GM19193 (cell line): ENCODE measurements around the gene CCDC102B.

ENCODE experiments used
- POLR2A ChIP-seq: IDR thresholded peaks from 4 replicates; pipeline ENCODE4 v1.6.1; 2011; ENCODE audit not compliant: insufficient read depth, insufficient read length; ENCODE audit errors: extremely low read depth

The CCDC102B gene

DNA sequence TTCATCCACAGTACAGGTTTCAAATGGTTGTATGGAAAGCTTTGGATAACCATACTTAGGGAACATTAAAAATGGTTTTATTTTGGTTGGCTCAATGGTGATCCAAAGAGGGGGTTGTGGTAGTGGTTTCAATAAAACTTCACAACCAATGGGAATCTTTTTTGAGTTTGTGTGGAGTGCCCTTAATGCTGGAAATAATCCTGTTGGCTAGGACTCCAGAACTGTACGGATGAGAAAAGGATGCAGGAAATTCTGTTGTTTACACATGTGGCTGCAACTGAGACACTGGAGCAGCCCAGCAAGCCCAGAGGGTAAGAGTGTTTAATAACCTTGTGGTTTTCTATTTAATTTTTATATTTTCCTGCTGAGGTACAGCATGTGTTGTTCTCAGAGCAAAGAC, at the start of gene CCDC102B:
TSS of gene CCDC102B (plus strand) at position 210 of the 400 bp plus-strand sequence. CDS start 38,684 bp downstream, outside the sequence.
- TF ChIP-seq POLR2A = no peak

DNA sequence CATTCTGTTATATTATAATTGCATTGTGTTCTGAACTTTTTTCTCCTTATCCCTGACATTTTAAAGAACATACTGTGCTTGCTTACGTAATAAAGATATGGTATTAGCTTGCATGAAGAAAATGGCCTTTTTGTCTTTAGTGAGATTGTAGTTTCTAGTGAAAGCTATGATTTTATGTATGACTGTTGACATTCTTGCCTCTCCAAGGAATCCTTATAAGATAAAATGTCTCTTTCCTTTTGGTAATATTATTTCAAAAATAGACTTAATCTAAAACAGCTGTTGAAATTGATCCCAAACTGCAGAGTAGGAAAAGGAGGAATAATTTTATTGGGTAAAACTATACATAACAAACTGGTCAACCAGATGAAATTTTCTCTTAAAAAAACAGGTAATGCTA, 40.8 kb upstream of the CCDC102B start:
- no peak for TF ChIP-seq POLR2A

DNA sequence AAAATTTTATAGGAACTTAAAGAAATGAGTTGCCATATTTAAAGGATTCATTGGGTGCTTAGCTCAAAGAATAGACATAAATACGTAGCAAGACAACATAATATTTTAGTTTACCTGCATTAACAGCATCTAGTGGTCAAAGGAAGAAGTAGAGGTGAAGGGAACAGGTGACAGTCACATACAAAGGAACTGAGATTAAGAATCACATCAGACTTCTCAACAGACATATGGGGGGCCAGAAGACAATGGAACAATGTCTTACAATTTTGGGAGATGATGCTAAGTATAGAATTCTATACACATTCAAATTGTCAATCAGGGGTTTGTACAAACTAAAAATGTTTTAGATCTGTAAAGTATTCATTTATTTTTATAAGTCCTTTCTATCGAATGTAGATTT, 38.6 kb upstream of the CCDC102B start:
- no peak for TF ChIP-seq POLR2A

DNA sequence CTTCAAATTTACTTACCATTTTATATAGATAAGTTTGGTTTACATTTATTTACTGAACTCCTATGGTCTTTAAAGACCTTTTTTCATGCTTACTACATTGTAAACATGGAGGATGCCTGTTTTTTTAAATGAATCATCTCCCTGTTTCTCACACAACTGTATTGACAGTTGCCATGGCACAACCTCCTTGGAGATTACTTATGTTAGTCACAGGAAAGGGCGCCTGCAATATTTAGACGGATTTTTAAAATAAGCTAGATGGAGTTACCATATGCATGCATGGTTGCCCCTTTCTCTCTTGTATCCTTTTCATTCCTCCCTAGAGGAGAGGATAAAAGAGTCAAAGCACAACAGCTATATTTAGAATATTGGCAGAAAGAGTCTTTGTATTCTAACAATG, 34.8 kb upstream of the CCDC102B start:
- TF ChIP-seq POLR2A = no peak

DNA sequence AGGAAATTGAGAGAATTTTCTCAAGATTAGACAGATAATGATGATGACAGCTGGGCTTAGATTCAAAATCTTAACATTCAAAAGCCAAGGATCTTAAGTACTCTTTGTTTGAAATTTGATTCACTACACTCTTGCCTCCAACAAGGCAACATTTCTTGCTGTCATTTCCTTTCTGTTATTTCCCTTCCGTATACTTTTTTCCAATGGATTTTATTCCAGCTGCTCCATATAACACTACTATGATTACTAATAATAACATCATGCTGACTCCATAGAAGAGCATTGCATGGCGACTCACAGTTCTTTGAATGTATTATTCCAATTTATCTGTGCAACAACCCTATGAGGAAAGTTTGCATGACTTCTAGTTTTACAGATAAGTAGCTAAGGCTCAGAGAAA, 33.9 kb upstream of the CCDC102B start:
- TF ChIP-seq POLR2A = no peak

DNA sequence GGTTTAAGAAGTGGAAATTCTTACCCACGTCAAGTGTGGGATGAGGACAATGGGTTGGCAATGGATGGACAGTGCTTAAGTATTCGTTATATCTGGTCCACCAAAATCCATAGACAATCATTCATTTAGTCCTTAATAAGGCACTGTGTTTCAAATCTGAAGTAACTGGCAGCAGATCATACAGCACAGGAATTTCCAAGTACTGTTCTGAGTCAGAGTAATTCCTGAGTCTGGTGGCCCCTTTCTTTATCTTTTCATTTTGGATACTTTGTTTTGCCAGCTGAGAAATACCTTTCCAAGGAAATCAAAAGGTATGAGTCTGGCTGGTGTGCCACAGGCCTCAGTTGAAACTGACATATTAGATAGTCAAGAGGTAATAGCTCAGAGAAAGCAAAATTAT, 31.4 kb upstream of the CCDC102B start:
- no peak for TF ChIP-seq POLR2A

GRCh38 chr18:68769461-68769860, 28.4 kb upstream of the CCDC102B start:
- TF ChIP-seq POLR2A = no peak

GRCh38 chr18:68772268-68772667, 25.6 kb upstream of the CCDC102B start:
- TF ChIP-seq POLR2A = no peak

DNA sequence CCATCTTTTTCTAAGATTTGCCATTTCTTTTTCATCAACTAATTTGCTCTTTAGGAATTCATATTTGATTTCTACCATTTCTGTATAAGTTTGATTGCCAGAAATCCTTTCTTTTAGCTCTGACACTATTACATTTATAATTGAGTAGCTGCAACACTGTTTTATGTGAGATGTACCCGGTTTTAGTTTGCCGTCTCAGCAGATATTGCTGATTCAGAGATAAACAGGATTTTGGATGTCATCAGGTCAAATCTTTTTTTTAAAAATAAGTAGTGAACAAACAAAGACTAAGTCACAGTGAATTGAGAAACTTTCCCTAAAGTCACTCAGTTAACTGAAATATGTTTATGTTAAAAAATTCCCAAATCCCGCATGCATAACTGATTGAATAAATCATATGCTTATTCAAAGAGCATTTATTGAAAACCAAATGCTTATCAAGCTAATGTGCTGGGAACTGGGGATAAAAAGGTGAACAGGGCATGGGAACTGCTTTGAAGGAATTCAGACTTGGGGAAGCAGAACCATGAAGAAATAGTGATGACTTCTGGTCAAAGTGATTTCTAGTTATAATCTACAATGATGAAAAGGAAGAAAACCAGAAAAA, 19.5 kb upstream of the CCDC102B start:
- no peak for TF ChIP-seq POLR2A

GRCh38 chr18:68779169-68779568, 18.7 kb upstream of the CCDC102B start:
- no peak for TF ChIP-seq POLR2A

DNA sequence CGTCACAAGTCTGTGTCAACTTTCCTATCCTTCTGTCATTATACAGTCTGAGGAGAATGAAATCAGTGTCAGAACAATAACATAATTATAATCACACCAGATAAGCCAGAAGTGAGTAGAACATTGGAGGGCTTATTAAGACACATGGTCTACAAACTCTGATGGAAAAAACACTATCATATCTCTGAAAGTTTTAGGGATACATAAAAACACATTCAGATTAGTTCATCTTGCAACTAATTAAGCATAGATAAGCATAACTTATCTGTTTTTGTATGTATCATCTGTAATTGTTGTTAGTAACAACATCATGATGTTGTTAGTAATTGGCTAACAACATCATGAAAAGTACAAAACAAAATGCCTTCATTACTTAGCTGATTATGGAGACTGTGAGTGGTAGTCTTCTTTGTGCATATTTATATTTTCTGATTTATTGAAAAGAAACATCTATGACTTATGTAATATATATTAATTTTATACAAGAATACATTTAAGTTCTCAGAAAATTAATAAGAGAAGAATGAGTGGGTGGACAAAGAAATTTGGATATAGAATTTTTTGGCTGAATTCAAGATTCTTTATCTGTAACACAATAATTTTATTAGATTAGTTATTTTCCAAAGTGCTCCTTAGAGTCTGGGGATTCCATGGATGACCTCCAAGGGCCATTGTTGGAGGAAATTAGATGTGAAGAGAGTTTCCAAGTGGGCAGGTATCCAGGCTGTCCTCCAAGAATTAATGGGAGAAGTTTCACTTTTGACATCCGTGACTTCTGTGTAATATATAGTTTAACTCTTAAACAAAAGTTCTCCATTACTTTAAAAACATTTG, 16.9 kb upstream of the CCDC102B start:
- TF ChIP-seq POLR2A = no peak

GRCh38 chr18:68783506-68783905, 14.4 kb upstream of the CCDC102B start:
- TF ChIP-seq POLR2A = no peak

DNA sequence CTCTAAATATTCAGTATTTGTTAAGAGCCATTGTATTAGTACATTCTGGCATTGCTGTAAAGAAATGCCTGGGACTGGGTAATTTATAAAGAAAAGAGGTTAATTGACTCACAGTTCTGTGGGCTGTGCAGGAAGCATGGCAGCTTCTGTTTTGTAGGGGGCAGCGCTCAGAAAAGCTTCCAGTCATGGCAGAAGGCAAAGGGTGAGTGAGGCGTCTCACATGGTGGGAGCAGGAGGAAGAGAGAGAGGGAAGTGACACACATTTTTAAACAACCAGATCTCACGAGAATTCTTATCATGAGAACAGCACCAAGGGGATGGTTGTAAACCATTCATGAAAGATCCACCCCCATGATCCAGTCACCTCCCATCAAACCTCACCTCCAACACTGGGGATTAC, 13.8 kb upstream of the CCDC102B start:
- no peak for TF ChIP-seq POLR2A

DNA sequence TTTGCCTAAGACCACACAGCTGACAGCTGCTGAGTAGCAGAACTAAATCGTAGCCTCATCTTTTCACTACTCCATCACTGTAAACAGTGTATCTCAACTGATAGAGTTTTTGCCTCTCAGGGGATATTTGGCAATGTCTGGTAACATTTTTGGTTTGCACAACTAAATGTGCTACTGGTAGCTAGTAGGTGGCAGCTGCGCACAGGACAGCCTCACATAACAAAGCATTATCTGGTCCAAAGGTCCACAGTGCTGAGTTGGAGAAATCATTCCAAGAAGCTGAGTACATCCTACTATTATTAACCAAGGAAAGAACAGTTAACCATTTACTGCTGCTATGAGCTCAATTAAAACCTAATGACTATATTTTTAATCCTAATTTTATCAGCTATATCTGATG, 6.1 kb upstream of the CCDC102B start:
- no peak for TF ChIP-seq POLR2A

GRCh38 chr18:68793951-68794350, 3.9 kb upstream of the CCDC102B start:
- no peak for TF ChIP-seq POLR2A

DNA sequence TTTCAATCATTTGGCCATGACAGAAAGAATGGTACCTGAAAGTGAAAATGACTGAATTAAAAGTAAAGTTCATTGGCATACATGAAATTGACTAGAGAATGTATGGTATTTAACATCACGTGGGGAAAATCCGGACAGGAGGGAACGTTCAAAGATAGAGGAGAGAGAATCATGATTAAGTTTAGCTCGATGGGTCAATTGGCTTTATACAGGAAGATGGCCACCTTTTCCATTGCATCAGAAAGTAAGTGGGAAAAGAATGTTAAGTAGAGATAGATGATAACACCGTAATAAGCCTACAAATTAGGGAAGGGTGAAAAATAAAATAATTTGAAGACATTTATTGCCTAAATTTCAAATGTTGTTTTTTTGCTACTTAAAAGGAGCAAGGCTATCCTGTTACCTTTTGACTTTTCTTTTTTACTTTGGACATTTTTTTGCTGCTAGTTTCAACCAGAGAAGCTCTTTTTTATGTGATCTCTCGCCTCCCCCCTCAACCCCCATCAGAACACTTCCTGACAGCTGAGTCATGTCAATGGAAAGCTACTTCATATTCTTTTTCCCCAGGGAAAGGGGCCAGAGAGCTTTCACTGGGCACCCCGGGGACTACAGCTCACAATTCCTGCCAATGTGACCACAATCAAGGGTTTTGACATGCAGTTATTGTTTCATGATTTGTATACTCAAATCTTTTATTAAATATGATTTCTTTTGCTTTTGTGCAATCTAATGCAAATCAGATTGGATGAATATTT, 767 bp upstream of the CCDC102B start:
- no peak for TF ChIP-seq POLR2A

DNA sequence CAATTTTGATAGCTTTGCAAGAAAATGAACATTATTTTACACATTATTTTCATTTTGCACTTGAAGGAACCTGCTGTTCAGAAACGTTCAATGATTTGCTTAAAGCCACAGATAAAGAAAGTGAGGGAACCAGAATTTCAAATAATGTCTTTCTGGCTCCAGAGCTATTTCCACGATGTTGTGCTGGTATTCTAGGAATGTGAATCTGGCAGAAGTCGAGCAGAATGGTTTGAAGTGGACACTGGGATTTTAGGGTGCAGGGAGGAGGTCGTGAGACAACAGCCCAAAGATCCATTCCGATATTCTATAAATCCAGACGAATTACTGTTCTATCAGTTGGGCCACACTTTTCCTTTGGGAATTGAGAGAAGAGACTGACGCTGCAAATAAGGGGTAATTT, 2.2 kb downstream of the CCDC102B start:
- TF ChIP-seq POLR2A = no peak

DNA sequence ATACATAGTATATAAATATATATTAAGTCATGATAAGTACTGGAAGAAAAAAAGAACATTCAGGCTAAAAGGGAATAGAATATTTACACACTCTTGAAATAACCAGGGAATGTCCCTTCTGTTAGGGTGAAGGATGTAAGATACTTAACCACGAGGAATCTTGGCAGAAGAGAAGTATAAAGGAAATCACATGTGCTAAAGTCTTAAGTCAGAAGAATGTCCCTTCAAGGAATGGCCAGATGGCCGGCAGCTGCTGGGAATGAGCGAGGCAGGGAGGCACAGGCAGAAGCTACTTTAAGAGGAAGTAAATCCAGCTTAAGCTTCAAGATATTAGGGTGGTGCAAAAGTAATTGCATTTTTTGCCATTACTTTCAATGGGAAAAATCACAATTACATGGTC, 5.5 kb downstream of the CCDC102B start:
- no peak for TF ChIP-seq POLR2A
